GF-D8 (cell line): ENCODE results near the gene CFAP97.

ENCODE experiments used
- DNase-seq: peaks from one replicate; lab custom pipeline; 2025; lab: John Stamatoyannopoulos, UW

The CFAP97 gene

GRCh38 chr4:185109736-185110135 lies 94.1 kb downstream of the CFAP97 start:
- DNase-seq: no peak
